NCI-H774 (cell line): ENCODE data around the gene NAA38.
A peak's percentile ranks its signal among the peaks of the same experiment; 100 is the strongest.

Source experiments
- DNase-seq: peaks from one replicate; lab custom pipeline; 2025; lab: John Stamatoyannopoulos, UW

Gene NAA38

GRCh38 chr17:7856811-7857712, at the start of gene NAA38:
Gene NAA38, minus strand, starts transcription at chr17:7857559. Its CDS starts 96 bp downstream, at chr17:7857463.
- DNase-seq, result peak; percentile 88

DNA sequence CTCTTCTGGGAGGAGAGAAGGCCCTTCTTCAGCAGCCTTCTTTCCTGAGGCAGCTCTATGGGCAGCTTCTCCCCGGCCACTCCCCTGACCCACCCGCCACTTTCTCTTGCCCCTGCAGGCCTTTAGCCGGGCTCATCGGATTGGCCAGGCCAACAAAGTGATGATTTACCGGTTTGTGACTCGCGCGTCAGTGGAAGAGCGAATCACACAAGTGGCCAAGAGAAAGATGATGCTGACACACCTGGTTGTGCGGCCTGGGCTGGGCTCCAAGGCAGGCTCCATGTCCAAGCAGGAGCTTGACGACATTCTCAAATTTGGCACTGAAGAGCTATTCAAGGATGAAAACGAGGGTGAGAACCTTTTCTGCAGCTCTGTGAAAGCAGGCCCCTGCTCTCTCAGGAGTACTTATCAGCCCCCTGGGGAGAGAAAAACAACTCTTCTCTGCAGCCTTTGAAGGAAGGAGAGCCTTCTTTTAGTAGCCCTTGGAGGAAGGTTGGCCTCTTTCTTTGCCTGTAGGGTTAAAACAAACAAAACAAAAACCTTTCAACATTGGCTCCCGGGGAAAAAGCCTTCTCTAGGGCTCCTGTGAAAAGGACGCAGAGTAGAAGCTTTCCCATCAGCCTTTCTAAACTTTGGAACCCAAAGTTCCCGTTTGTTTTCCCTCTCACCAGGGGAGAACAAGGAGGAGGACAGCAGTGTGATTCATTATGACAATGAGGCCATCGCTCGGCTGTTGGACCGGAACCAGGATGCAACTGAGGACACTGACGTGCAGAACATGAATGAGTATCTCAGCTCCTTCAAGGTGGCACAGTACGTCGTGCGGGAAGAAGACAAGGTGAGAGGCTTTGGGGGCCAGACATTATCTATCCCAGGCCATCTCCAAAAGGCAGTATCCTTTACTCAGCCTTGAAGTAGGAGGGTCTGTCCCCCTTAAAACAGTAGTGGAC, 46.1 kb upstream of the NAA38 start:
- DNase-seq, result no peak

- DNase-seq, result no peak
Measured at GRCh38 chr17:7897773-7898172, 40.4 kb upstream of the NAA38 start.

- DNase-seq, result no peak
Measured at GRCh38 chr17:7897090-7897489, 39.7 kb upstream of the NAA38 start.

DNA sequence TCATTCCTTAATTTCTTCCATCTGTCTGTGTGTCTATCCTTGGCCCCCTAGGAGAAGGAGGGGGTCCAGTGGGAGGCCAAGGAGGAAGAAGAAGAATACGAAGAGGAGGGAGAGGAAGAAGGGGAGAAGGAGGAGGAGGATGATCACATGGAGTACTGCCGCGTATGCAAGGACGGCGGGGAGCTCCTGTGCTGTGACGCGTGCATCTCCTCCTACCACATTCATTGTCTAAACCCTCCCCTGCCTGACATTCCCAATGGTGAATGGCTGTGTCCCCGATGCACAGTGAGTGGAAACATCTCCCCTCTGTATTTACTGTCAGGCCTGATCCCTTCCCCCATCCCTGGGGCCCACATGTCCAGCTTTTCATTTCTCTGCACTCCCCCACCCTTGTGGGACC, 37.5 kb upstream of the NAA38 start:
- no peak for DNase-seq

DNA sequence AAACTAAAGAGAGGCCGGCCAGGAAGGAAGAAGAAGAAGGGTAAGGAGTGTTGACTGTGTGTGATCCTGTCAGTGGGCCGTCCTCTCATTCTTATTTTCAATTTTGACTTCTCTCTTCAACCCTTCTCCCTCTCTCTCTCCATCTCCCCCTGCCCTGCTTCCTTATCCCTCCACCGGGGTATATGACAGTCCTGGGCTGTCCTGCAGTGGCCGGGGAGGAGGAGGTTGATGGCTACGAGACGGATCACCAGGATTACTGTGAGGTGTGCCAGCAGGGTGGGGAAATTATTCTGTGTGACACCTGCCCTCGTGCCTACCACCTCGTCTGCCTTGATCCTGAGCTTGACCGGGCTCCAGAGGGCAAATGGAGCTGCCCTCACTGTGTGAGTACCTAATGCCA, 36.9 kb upstream of the NAA38 start:
- DNase-seq, result no peak

- DNase-seq, result no peak
Measured at GRCh38 chr17:7893187-7893880, 36.0 kb upstream of the NAA38 start.

- DNase-seq, result peak; percentile 85
Measured at GRCh38 chr17:7889166-7889955, 32.0 kb upstream of the NAA38 start.

GRCh38 chr17:7888184-7888920, 31.0 kb upstream of the NAA38 start, which contains the start of gene CHD3:
Gene CHD3, plus strand, starts transcription at chr17:7888789. Its CDS starts 212 bp downstream, at chr17:7889001.
- DNase-seq, result no peak

GRCh38 chr17:7887482-7888183, 30.3 kb upstream of the NAA38 start:
- peak; percentile 80 for DNase-seq

- no peak for DNase-seq
Measured at GRCh38 chr17:7887038-7887481, 29.7 kb upstream of the NAA38 start.

DNA sequence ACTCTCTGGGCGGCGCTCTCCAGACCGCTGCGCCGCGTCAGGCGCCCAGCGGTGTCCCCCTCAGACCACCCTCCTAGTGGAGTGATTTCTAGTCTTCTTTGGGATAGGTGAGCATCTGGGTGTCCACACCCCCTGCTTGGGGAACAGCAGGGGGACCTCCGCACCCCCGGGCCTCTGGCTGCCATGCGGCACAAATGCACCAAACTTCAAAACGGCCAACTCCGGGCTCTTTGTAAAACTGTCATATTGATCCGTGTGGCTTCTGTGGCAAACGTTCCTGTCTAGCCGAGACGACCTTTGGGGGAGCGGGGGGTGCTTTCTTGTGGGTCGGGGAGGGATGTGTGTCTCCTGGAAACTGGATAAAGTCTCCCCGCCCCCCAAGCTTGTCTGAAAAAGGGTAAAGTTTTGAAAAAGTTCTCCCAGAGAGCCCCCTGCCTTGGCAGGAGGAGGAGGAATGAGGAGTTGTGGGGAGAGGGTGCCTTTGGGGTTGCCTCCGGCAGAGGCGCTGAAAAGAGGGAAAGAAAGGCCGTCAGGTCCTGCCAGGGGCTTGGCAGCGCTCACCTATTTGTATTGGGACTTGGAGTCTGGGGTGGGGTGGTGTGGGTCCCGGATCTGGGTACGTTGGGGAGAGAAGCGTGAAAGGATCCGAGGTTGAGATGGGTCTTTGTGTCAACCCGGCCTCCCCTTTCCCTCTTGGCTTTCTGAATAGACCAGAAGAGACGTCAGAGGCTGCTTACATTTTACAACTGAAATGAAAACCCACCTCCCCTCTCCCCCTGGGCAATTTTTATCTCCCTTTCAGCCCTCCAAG, 29.1 kb upstream of the NAA38 start:
- no peak for DNase-seq

- peak; percentile 12 for DNase-seq
Measured at GRCh38 chr17:7885367-7886226, 28.2 kb upstream of the NAA38 start.

DNA sequence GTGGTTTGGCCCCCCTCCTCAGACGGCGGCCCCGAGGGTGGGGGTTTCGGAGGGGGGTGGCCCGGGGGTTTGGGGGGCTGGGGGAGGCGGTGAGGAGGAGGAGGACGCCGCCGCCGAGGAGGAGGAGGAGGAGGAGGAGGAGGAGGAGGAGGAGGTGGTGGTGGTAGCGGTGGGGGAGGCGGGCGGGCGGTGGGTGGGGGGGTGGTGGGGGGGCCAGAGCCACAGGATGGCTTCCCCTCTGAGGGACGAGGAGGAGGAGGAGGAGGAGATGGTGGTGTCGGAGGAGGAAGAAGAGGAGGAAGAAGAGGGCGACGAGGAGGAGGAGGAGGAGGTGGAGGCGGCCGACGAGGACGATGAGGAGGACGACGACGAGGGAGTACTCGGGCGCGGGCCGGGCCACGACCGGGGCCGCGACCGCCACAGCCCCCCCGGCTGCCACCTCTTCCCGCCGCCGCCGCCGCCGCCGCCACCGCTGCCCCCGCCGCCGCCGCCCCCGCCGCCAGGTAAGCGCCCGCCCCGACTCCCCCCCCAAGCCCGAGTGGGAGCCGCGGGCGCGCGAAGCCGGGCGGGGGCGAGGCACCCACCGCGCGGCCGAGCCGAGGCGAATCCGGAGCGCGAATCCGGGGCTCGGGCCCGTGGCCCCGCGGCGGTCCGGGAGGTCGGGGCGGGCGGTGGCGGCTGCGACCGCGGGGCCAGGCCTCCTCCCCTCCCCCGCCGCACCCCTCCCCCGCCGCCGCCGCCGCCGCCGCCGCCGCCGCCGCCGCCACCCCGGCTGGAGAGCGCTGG, 27.4 kb upstream of the NAA38 start:
- DNase-seq, result no peak

- peak; percentile 9 for DNase-seq
Measured at GRCh38 chr17:7883781-7884386, 26.5 kb upstream of the NAA38 start.

- no peak for DNase-seq
Measured at GRCh38 chr17:7882629-7883028, 25.3 kb upstream of the NAA38 start.

GRCh38 chr17:7882068-7882467, 24.7 kb upstream of the NAA38 start:
- DNase-seq, result peak; percentile 7
